22Rv1 (cell line): Measurements from ENCODE around the gene ZNF627.
"Not testable (repeated sequence)": the region's sequence is repeated elsewhere in the genome, so short reads cannot be mapped to it uniquely, and the experiment has no call there.

Experiments used
- CTCF ChIP-seq: fragments of 450-650 bp; IDR thresholded peaks from 2 replicates; pipeline ENCODE4 v1.5.1; 2017; ENCODE audit warnings: mild to moderate bottlenecking
- ZFX ChIP-seq: fragments of 450-650 bp; IDR thresholded peaks from 2 replicates; pipeline ENCODE4 v1.6.1; 2017; ENCODE audit warnings: antibody characterized with exemption, borderline replicate concordance

DNA sequence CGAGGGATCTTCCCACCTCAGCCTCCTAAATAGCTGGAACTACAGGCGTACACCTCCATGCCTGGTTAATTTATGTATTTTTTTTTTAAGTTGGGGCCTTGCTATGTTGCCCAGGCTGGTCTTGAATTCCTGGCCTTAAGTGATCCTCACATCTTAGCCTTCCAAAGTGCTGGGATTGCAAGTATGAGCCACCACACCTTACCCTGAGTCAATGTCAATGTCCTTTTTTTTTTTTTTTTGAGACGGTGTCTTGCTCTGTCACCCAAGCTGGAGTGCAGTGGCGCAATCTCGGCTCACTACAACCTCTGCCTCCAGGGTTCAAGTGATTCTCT lies 31.7 kb upstream of the ZNF627 start:
- not testable (repeated sequence) for TF ChIP-seq CTCF, ZFX
